Measurements from ENCODE around the gene PLK5.

DNA sequence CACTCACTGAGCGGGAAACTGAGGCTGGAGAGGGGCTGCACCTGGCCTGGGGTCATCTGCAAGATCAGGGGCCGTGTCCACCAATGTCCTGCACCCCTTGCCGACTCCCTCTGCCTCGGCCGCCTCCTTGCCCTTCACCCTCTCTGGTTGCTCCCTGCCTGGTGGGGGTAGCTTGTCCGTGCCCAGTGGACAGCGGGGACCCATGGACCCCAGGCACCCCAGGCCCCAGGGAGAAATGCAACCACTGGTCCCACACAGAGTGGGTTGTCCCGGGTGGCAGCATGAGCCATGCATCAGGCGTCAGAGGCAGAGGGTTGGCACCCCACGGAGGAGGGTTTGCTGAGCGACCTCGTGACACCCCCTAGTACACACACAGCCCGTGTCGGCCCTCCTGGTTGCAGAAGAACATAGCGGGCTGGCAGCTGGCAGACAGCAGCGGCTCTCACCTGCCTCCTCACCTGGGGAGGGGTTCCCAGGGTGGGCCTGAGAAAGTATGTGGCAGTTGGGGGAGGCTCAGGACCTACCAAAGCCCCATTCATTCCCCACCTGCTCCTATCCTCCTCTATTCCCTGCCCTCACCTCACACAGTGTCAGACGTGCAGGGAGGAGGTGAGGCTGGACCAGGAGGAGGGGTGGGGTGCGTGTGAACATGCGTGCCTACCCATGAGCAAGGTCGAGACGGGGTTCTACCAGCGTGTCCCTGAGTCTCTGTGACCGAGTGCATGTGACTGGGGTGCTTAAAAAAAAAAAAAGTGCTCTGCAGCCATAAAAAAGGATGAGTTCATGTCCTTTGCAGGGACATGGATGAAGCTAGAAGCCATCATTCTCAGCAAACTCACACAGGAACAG, 19.7 kb upstream of the PLK5 start:
- TF ChIP-seq, protein P1, sequence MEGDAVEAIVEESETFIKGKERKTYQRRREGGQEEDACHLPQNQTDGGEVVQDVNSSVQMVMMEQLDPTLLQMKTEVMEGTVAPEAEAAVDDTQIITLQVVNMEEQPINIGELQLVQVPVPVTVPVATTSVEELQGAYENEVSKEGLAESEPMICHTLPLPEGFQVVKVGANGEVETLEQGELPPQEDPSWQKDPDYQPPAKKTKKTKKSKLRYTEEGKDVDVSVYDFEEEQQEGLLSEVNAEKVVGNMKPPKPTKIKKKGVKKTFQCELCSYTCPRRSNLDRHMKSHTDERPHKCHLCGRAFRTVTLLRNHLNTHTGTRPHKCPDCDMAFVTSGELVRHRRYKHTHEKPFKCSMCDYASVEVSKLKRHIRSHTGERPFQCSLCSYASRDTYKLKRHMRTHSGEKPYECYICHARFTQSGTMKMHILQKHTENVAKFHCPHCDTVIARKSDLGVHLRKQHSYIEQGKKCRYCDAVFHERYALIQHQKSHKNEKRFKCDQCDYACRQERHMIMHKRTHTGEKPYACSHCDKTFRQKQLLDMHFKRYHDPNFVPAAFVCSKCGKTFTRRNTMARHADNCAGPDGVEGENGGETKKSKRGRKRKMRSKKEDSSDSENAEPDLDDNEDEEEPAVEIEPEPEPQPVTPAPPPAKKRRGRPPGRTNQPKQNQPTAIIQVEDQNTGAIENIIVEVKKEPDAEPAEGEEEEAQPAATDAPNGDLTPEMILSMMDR (conservative IDR thresholded peaks at IDR 0.05; ENCODE audit: low read length), result no peak
- no peak for TF ChIP-seq EZH2phosphoT487 (IDR thresholded peaks at IDR 0.05; ENCODE audit: borderline replicate concordance)
